GM23338 (cell line): ENCODE measurements around the gene MAP3K4. TPM values are rescaled to one million over a fixed set of nuclear protein-coding genes. Genes with fewer than 3 reads are reported as not detected.

ENCODE experiments used
- ATAC-seq: fragments of 200-7000 bp; cut with Tn5 transposase; 3 replicates; pipeline ENCODE4 v1.9.1; 2020
- DNase-seq: peaks from one replicate; pipeline ENCODE4 v3.0.0-alpha.2; 2015; ENCODE audit warnings: low spot score
- H2AFZ ChIP-seq: fragments of 200-600 bp; sonication (generic); 2 replicates; pipeline ENCODE4 v1.8.0; 2016; ENCODE audit warnings: antibody characterized with exemption, mild to moderate bottlenecking, moderate library complexity
- H3F3A ChIP-seq: fragments of 200-600 bp; sonication (generic); replicated peaks from 2 replicates; pipeline ENCODE4 v1.8.0; 2017; ENCODE audit warnings: antibody characterized with exemption, mixed run types, low read depth
- H3K27ac ChIP-seq: fragments of 200-600 bp; sonication (generic); 2 replicates; pipeline ENCODE4 v1.6.1; 2016; ENCODE audit warnings: low read depth
- H3K27me3 ChIP-seq: fragments of 200-600 bp; sonication (generic); 2 replicates; pipeline ENCODE4 v1.8.0; 2016; ENCODE audit warnings: mild to moderate bottlenecking, mixed run types, moderate library complexity; ENCODE audit not compliant: insufficient read depth
- H3K36me3 ChIP-seq: fragments of 200-600 bp; sonication (generic); 2 replicates; pipeline ENCODE4 v1.8.0; 2016; ENCODE audit warnings: mild to moderate bottlenecking; ENCODE audit not compliant: insufficient read depth
- H3K4me1 ChIP-seq: fragments of 200-600 bp; sonication (generic); 2 replicates; pipeline ENCODE4 v1.8.0; 2016; ENCODE audit warnings: mild to moderate bottlenecking, moderate library complexity; ENCODE audit not compliant: insufficient read depth
- H3K4me2 ChIP-seq: fragments of 200-600 bp; sonication (generic); 2 replicates; pipeline ENCODE4 v1.7.1; 2017; ENCODE audit warnings: mixed run types
- H3K4me3 ChIP-seq: fragments of 200-600 bp; sonication (generic); 2 replicates; pipeline ENCODE4 v1.6.1; 2016; ENCODE audit warnings: mixed run types
- H3K79me2 ChIP-seq: fragments of 200-600 bp; sonication (generic); replicated peaks from 2 replicates; pipeline ENCODE4 v1.8.0; 2017; ENCODE audit warnings: mild to moderate bottlenecking; ENCODE audit not compliant: insufficient read depth
- H3K9me2 ChIP-seq: fragments of 200-600 bp; sonication (generic); 2 replicates; pipeline ENCODE4 v1.8.0; 2017; ENCODE audit not compliant: insufficient read depth
- H4K20me1 ChIP-seq: fragments of 200-600 bp; sonication (generic); replicated peaks from 2 replicates; pipeline ENCODE4 v1.8.0; 2017; ENCODE audit warnings: mild to moderate bottlenecking; ENCODE audit not compliant: insufficient read depth
- H3K27ac Mint-ChIP-seq: 2 replicates; pipeline ENCODE4 v1.8.0; 2020; ENCODE audit warnings: inconsistent platforms, mild to moderate bottlenecking, moderate library complexity, mixed read lengths
- H3K27me3 Mint-ChIP-seq: 3 replicates; pipeline ENCODE4 v1.8.0; 2022; ENCODE audit warnings: low read depth, mild to moderate bottlenecking, moderate library complexity, mixed read lengths, inconsistent platforms; ENCODE audit not compliant: insufficient read depth, poor library complexity
- H3K36me3 Mint-ChIP-seq: 3 replicates; pipeline ENCODE4 v1.8.0; 2021; ENCODE audit warnings: low read depth, mild to moderate bottlenecking, inconsistent platforms, moderate library complexity, mixed read lengths
- H3K4me1 Mint-ChIP-seq: 3 replicates; pipeline ENCODE4 v1.8.0; 2020; ENCODE audit warnings: mild to moderate bottlenecking, inconsistent platforms, mixed read lengths
- H3K4me3 Mint-ChIP-seq: 3 replicates; pipeline ENCODE4 v1.8.0; 2021; ENCODE audit warnings: moderate library complexity, mild to moderate bottlenecking, inconsistent platforms, mixed read lengths
- H3K9me3 Mint-ChIP-seq: 3 replicates; pipeline ENCODE4 v1.8.0; 2020; ENCODE audit warnings: moderate library complexity, mild to moderate bottlenecking, inconsistent platforms, mixed read lengths
- CREB1 ChIP-seq: fragments of 250-450 bp; sonication (Bioruptor Pico); IDR thresholded peaks from 2 replicates; pipeline ENCODE4 v1.5.0; 2020; ENCODE audit warnings: low read depth, mild to moderate bottlenecking, moderate library complexity
- EZH2 ChIP-seq: fragments of 200-600 bp; sonication (generic); IDR thresholded peaks from one replicate; pipeline ENCODE4 v1.8.0; 2017; ENCODE audit warnings: antibody characterized with exemption, mild to moderate bottlenecking, low read depth; ENCODE audit not compliant: unreplicated experiment
- EZH2phosphoT487 ChIP-seq: fragments of 200-600 bp; sonication (generic); IDR thresholded peaks from one replicate; pipeline ENCODE4 v1.8.1; 2018; ENCODE audit warnings: antibody characterized with exemption; ENCODE audit not compliant: unreplicated experiment
- JUNB ChIP-seq: IDR thresholded peaks from one replicate; pipeline ENCODE4 v1.6.1; 2016; ENCODE audit warnings: antibody characterized with exemption; ENCODE audit not compliant: unreplicated experiment
- NANOG ChIP-seq: IDR thresholded peaks from 2 replicates; pipeline ENCODE4 v1.6.1; 2016; ENCODE audit warnings: antibody characterized with exemption, borderline replicate concordance
- POLR2AphosphoS5 ChIP-seq: IDR thresholded peaks from 2 replicates; pipeline ENCODE4 v1.6.1; 2016; ENCODE audit warnings: antibody characterized with exemption, low read depth
- STAT1 ChIP-seq: IDR thresholded peaks from one replicate; pipeline ENCODE4 v1.6.1; 2016; ENCODE audit warnings: antibody characterized with exemption; ENCODE audit not compliant: unreplicated experiment
- ZNF114 ChIP-seq: fragments of 250-450 bp; sonication (Bioruptor Pico); IDR thresholded peaks from 2 replicates; pipeline ENCODE4 v1.5.0; 2020; ENCODE audit warnings: mild to moderate bottlenecking, moderate library complexity
- ZNF331 ChIP-seq: fragments of 250-450 bp; sonication (Bioruptor Pico); IDR thresholded peaks from 2 replicates; pipeline ENCODE4 v1.5.0; 2020; ENCODE audit warnings: low read depth, mild to moderate bottlenecking, moderate library complexity
- polyA plus RNA-seq: library from polyadenylated mRNA; unstranded; fragments of >200 nt; fragmentation: Nextera tagmentation; extraction: Ambion mirVana; gene quantifications from 2 replicates; pipeline ENCODE4 v1.2.1, GENCODE V29; 2016
- total RNA-seq: library from RNA; depleted of rRNA; stranded (reverse); fragments of >200 nt; shearing (Covaris generic); gene quantifications from 2 replicates; pipeline ENCODE4 v1.2.3, GENCODE V29; 2014
- TF ChIP-seq, protein P1 (sequence below): IDR thresholded peaks from one replicate; pipeline ENCODE4 v1.6.1; 2018; ENCODE audit warnings: antibody characterized with exemption; ENCODE audit not compliant: unreplicated experiment
- TF ChIP-seq, protein P2 (sequence below): IDR thresholded peaks from 2 replicates; pipeline ENCODE4 v1.6.1; 2016; ENCODE audit warnings: antibody characterized with exemption
- TF ChIP-seq, protein P3 (sequence below): fragments of 250-450 bp; sonication (Bioruptor Pico); IDR thresholded peaks from 2 replicates; pipeline ENCODE4 v1.5.0; 2020; ENCODE audit warnings: mild to moderate bottlenecking, moderate library complexity
- TF ChIP-seq, protein P4 (sequence below), 2 experiments: fragments of 200-600 bp in 1 of 2; sonication (generic) in 1 of 2; conservative IDR thresholded peaks; 2 replicates each; pipeline versions ENCODE4 v1.5.1 to v1.6.1; 2016 to 2017; ENCODE audit warnings: antibody characterized with exemption in 2 of 2, low read depth in 2 of 2, mild to moderate bottlenecking in 2 of 2, moderate library complexity in 1 of 2

The MAP3K4 gene
- total and polyA plus RNA-seq, 2 experiments from 2014 or later = 44.4 to 48.8 TPM

DNA sequence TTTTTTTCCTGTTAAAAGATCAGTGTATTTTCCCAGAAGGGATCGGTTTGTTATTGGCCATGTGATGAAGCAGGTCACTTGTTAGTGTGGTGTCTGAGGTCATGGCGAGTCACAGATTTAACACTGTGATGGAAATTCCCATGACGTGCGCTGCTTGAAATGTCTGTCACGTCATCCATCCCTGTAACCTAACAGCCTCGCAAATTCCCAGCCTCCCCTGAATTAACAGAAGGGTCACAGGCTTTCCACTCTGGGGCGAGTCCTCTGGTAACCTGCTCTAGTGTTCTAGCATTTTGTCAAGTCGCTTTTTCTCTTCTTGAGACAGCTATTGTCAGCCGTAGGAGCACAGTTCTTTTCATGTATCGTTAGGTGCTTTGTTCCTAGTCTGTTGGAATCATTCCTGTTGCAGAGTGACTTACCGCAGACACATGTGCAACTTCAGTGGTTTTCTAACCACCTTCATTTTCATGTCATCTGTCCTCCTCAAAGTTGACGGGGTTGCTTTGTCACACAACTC, 137.2 kb downstream of the MAP3K4 start:
- Mint-ChIP-seq H3K4me1 (no peaks in the 10 kb centered on the region), H3K4me3 (no peak overlapping the region), H3K27me3 (peaks cover 18% of the 10 kb centered on the region), H3K9me3 (peaks cover 58% of the 10 kb centered on the region), H3K27ac (no peak overlapping the region), H3K36me3 (peaks cover 83% of the 10 kb centered on the region)
- ATAC-seq (no peak), DNase-seq (no peak)
- H4K20me1 ChIP-seq = peaks cover 4% of the 10 kb centered on the region
- H3K27ac ChIP-seq = no peak overlapping the region
- H3K4me2 ChIP-seq = no peak overlapping the region
- TF ChIP-seq JUNB (no peak), CREB1 (CRISPR knock-in tag) (no peak), ZNF114 (no peak), EZH2 (no peak), NANOG (no peak), EZH2phosphoT487 (no peak), STAT1 (no peak), ZNF331 (CRISPR knock-in tag) (no peak), POLR2AphosphoS5 (no peak)
- TF ChIP-seq, protein P1, sequence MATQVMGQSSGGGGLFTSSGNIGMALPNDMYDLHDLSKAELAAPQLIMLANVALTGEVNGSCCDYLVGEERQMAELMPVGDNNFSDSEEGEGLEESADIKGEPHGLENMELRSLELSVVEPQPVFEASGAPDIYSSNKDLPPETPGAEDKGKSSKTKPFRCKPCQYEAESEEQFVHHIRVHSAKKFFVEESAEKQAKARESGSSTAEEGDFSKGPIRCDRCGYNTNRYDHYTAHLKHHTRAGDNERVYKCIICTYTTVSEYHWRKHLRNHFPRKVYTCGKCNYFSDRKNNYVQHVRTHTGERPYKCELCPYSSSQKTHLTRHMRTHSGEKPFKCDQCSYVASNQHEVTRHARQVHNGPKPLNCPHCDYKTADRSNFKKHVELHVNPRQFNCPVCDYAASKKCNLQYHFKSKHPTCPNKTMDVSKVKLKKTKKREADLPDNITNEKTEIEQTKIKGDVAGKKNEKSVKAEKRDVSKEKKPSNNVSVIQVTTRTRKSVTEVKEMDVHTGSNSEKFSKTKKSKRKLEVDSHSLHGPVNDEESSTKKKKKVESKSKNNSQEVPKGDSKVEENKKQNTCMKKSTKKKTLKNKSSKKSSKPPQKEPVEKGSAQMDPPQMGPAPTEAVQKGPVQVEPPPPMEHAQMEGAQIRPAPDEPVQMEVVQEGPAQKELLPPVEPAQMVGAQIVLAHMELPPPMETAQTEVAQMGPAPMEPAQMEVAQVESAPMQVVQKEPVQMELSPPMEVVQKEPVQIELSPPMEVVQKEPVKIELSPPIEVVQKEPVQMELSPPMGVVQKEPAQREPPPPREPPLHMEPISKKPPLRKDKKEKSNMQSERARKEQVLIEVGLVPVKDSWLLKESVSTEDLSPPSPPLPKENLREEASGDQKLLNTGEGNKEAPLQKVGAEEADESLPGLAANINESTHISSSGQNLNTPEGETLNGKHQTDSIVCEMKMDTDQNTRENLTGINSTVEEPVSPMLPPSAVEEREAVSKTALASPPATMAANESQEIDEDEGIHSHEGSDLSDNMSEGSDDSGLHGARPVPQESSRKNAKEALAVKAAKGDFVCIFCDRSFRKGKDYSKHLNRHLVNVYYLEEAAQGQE = no peak
- TF ChIP-seq, protein P2, sequence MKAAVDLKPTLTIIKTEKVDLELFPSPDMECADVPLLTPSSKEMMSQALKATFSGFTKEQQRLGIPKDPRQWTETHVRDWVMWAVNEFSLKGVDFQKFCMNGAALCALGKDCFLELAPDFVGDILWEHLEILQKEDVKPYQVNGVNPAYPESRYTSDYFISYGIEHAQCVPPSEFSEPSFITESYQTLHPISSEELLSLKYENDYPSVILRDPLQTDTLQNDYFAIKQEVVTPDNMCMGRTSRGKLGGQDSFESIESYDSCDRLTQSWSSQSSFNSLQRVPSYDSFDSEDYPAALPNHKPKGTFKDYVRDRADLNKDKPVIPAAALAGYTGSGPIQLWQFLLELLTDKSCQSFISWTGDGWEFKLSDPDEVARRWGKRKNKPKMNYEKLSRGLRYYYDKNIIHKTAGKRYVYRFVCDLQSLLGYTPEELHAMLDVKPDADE = no peak
- TF ChIP-seq, protein P3, sequence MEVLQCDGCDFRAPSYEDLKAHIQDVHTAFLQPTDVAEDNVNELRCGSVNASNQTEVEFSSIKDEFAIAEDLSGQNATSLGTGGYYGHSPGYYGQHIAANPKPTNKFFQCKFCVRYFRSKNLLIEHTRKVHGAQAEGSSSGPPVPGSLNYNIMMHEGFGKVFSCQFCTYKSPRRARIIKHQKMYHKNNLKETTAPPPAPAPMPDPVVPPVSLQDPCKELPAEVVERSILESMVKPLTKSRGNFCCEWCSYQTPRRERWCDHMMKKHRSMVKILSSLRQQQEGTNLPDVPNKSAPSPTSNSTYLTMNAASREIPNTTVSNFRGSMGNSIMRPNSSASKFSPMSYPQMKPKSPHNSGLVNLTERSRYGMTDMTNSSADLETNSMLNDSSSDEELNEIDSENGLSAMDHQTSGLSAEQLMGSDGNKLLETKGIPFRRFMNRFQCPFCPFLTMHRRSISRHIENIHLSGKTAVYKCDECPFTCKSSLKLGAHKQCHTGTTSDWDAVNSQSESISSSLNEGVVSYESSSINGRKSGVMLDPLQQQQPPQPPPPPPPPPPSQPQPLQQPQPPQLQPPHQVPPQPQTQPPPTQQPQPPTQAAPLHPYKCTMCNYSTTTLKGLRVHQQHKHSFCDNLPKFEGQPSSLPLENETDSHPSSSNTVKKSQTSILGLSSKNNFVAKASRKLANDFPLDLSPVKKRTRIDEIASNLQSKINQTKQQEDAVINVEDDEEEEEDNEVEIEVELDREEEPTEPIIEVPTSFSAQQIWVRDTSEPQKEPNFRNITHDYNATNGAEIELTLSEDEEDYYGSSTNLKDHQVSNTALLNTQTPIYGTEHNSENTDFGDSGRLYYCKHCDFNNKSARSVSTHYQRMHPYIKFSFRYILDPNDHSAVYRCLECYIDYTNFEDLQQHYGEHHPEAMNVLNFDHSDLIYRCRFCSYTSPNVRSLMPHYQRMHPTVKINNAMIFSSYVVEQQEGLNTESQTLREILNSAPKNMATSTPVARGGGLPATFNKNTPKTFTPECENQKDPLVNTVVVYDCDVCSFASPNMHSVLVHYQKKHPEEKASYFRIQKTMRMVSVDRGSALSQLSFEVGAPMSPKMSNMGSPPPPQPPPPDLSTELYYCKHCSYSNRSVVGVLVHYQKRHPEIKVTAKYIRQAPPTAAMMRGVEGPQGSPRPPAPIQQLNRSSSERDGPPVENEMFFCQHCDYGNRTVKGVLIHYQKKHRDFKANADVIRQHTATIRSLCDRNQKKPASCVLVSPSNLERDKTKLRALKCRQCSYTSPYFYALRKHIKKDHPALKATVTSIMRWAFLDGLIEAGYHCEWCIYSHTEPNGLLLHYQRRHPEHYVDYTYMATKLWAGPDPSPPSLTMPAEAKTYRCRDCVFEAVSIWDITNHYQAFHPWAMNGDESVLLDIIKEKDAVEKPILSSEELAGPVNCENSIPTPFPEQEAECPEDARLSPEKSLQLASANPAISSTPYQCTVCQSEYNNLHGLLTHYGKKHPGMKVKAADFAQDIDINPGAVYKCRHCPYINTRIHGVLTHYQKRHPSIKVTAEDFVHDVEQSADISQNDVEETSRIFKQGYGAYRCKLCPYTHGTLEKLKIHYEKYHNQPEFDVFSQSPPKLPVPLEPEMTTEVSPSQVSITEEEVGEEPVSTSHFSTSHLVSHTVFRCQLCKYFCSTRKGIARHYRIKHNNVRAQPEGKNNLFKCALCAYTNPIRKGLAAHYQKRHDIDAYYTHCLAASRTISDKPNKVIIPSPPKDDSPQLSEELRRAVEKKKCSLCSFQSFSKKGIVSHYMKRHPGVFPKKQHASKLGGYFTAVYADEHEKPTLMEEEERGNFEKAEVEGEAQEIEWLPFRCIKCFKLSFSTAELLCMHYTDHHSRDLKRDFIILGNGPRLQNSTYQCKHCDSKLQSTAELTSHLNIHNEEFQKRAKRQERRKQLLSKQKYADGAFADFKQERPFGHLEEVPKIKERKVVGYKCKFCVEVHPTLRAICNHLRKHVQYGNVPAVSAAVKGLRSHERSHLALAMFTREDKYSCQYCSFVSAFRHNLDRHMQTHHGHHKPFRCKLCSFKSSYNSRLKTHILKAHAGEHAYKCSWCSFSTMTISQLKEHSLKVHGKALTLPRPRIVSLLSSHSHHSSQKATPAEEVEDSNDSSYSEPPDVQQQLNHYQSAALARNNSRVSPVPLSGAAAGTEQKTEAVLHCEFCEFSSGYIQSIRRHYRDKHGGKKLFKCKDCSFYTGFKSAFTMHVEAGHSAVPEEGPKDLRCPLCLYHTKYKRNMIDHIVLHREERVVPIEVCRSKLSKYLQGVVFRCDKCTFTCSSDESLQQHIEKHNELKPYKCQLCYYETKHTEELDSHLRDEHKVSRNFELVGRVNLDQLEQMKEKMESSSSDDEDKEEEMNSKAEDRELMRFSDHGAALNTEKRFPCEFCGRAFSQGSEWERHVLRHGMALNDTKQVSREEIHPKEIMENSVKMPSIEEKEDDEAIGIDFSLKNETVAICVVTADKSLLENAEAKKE (CRISPR knock-in tag) = no peak
- TF ChIP-seq, protein P4, sequence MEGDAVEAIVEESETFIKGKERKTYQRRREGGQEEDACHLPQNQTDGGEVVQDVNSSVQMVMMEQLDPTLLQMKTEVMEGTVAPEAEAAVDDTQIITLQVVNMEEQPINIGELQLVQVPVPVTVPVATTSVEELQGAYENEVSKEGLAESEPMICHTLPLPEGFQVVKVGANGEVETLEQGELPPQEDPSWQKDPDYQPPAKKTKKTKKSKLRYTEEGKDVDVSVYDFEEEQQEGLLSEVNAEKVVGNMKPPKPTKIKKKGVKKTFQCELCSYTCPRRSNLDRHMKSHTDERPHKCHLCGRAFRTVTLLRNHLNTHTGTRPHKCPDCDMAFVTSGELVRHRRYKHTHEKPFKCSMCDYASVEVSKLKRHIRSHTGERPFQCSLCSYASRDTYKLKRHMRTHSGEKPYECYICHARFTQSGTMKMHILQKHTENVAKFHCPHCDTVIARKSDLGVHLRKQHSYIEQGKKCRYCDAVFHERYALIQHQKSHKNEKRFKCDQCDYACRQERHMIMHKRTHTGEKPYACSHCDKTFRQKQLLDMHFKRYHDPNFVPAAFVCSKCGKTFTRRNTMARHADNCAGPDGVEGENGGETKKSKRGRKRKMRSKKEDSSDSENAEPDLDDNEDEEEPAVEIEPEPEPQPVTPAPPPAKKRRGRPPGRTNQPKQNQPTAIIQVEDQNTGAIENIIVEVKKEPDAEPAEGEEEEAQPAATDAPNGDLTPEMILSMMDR (conservative IDR thresholded peaks at IDR 0.05; ENCODE audit: low read depth in 2 of 2) = no peak
- no peak overlapping the region for H2AFZ ChIP-seq
- H3K27me3 ChIP-seq = no peaks in the 10 kb centered on the region
- peaks cover 11% of the 10 kb centered on the region for H3K79me2 ChIP-seq
- no peaks in the 10 kb centered on the region for H3K9me2 ChIP-seq
- peaks cover 7% of the 10 kb centered on the region; the same call in 1 of the 2 replicates for H3K36me3 ChIP-seq
- H3K4me3 ChIP-seq = no peak overlapping the region
- H3K4me1 ChIP-seq = no peaks in the 10 kb centered on the region; the same call in 1 of the 2 replicates
- H3F3A ChIP-seq = no peaks in the 10 kb centered on the region
